ENCODE data around the gene PHACTR3. TPM values are rescaled to one million over a fixed set of nuclear protein-coding genes. Genes with fewer than 3 reads are reported as not detected.

PHACTR3 gene
- polyA plus RNA-seq, 1 donor (not counting 4 experiments of a cell fraction or from before 2014, with no cell fraction given): 2.6 TPM

GRCh38 chr20:59656417-59656816 lies 52.1 kb downstream of the PHACTR3 start:
- no peaks in the 10 kb centered on the region for H3K27me3 ChIP-seq (ENCODE audit: control insufficient read depth, extremely low read depth, insufficient read depth, low read length)
- no peaks in the 10 kb centered on the region for H4K20me1 ChIP-seq (ENCODE audit: control insufficient read depth, extremely low read depth, insufficient read depth, low read length)
- DNase-seq (ENCODE audit: low read depth, low spot score) (no peak), FAIRE-seq (no peak)
- no peaks in the 10 kb centered on the region for H3K36me3 ChIP-seq (ENCODE audit: control insufficient read depth in 2 of 2, extremely low read depth in 1 of 2, insufficient read depth in 2 of 2, low read length in 2 of 2)
- no peak overlapping the region for H3K4me3 ChIP-seq (ENCODE audit: control insufficient read depth in 2 of 3, extremely low read depth in 1 of 3, insufficient read depth in 2 of 3, low read depth in 1 of 3, low read length in 3 of 3)
- no peaks in the 10 kb centered on the region for H3K4me1 ChIP-seq (ENCODE audit: control insufficient read depth, extremely low read depth, insufficient read depth, low read length)
- no peaks in the 10 kb centered on the region for H3K9me1 ChIP-seq (ENCODE audit: control insufficient read depth, extremely low read depth, insufficient read depth, low read length)
- H3K27ac ChIP-seq (ENCODE audit: control insufficient read depth, insufficient read depth, low read length): no peak overlapping the region
- H3K79me2 ChIP-seq (ENCODE audit: control insufficient read depth, insufficient read depth, low read length): no peaks in the 10 kb centered on the region
- no peak overlapping the region for H3K9ac ChIP-seq (ENCODE audit: control insufficient read depth, extremely low read depth, insufficient read depth, low read length)
- dilution Hi-C loops (cut with MboI; ENCODE audit: extremely low pct_ligation_motif_present, low sequenced_read_pairs): no loop called here
- TF ChIP-seq CTCF (optimal IDR thresholded peaks at IDR 0.05 in 1 of 3, IDR thresholded peaks at IDR 0.05 in 1 of 3, conservative IDR thresholded peaks at IDR 0.05 in 1 of 3; ENCODE audit: extremely low read depth in 1 of 3, insufficient read depth in 2 of 3, low read length in 3 of 3) (no peak), EZH2 (IDR thresholded peaks at IDR 0.05; ENCODE audit: low read length) (no peak)
- H3K9me3 ChIP-seq (ENCODE audit: control insufficient read depth, low read depth, low read length): no peaks in the 10 kb centered on the region
- no peak overlapping the region for H3K4me2 ChIP-seq (ENCODE audit: control insufficient read depth, extremely low read depth, insufficient read depth, low read depth, low read length)
- H2AFZ ChIP-seq (ENCODE audit: control insufficient read depth, low read length): no peak overlapping the region

GRCh38 chr20:59657459-59658046 lies 53.2 kb downstream of the PHACTR3 start:
- H3K4me1 ChIP-seq (ENCODE audit: control insufficient read depth, extremely low read depth, insufficient read depth, low read length): no peaks in the 10 kb centered on the region
- no peaks in the 10 kb centered on the region for H3K36me3 ChIP-seq (ENCODE audit: control insufficient read depth in 2 of 2, extremely low read depth in 1 of 2, insufficient read depth in 2 of 2, low read length in 2 of 2)
- TF ChIP-seq EZH2 (IDR thresholded peaks at IDR 0.05; ENCODE audit: low read length): no peak
- H3K4me3 ChIP-seq (ENCODE audit: control insufficient read depth in 2 of 3, extremely low read depth in 1 of 3, insufficient read depth in 2 of 3, low read depth in 1 of 3, low read length in 3 of 3): no peak overlapping the region
- no peak overlapping the region for H3K27ac ChIP-seq (ENCODE audit: control insufficient read depth, insufficient read depth, low read length)
- H3K9me1 ChIP-seq (ENCODE audit: control insufficient read depth, extremely low read depth, insufficient read depth, low read length): no peaks in the 10 kb centered on the region
- H3K9me3 ChIP-seq (ENCODE audit: control insufficient read depth, low read depth, low read length): no peaks in the 10 kb centered on the region
- no peaks in the 10 kb centered on the region for H3K79me2 ChIP-seq (ENCODE audit: control insufficient read depth, insufficient read depth, low read length)
- H3K27me3 ChIP-seq (ENCODE audit: control insufficient read depth, extremely low read depth, insufficient read depth, low read length): no peaks in the 10 kb centered on the region
- no peak overlapping the region for H3K4me2 ChIP-seq (ENCODE audit: control insufficient read depth, extremely low read depth, insufficient read depth, low read depth, low read length)
- FAIRE-seq (no peak), DNase-seq (ENCODE audit: low read depth, low spot score) (no peak)
- H4K20me1 ChIP-seq (ENCODE audit: control insufficient read depth, extremely low read depth, insufficient read depth, low read length): no peaks in the 10 kb centered on the region
- no peak overlapping the region for H3K9ac ChIP-seq (ENCODE audit: control insufficient read depth, extremely low read depth, insufficient read depth, low read length)
- H2AFZ ChIP-seq (ENCODE audit: control insufficient read depth, low read length): no peak overlapping the region
- dilution Hi-C loops (cut with MboI; ENCODE audit: extremely low pct_ligation_motif_present, low sequenced_read_pairs): no loop called here

- Histone ChIP-seq H3K4me3 (ENCODE audit: control insufficient read depth in 2 of 3, extremely low read depth in 1 of 3, insufficient read depth in 2 of 3, low read depth in 1 of 3, low read length in 3 of 3) (no peak overlapping the region), H3K9me1 (ENCODE audit: control insufficient read depth, extremely low read depth, insufficient read depth, low read length) (no peaks in the 10 kb centered on the region), H3K79me2 (ENCODE audit: control insufficient read depth, insufficient read depth, low read length) (no peaks in the 10 kb centered on the region), H3K9ac (ENCODE audit: control insufficient read depth, extremely low read depth, insufficient read depth, low read length) (no peak overlapping the region), H3K9me3 (ENCODE audit: control insufficient read depth, low read depth, low read length) (no peaks in the 10 kb centered on the region), H3K4me1 (ENCODE audit: control insufficient read depth, extremely low read depth, insufficient read depth, low read length) (no peaks in the 10 kb centered on the region), H3K27ac (ENCODE audit: control insufficient read depth, insufficient read depth, low read length) (no peak overlapping the region), H4K20me1 (ENCODE audit: control insufficient read depth, extremely low read depth, insufficient read depth, low read length) (no peaks in the 10 kb centered on the region), H3K4me2 (ENCODE audit: control insufficient read depth, extremely low read depth, insufficient read depth, low read depth, low read length) (no peak overlapping the region), H3K36me3 (ENCODE audit: control insufficient read depth in 2 of 2, extremely low read depth in 1 of 2, insufficient read depth in 2 of 2, low read length in 2 of 2) (no peaks in the 10 kb centered on the region), H2AFZ (ENCODE audit: control insufficient read depth, low read length) (no peak overlapping the region), H3K27me3 (ENCODE audit: control insufficient read depth, extremely low read depth, insufficient read depth, low read length) (no peaks in the 10 kb centered on the region)
- dilution Hi-C loops (cut with MboI; ENCODE audit: extremely low pct_ligation_motif_present, low sequenced_read_pairs): no loop called here
- TF ChIP-seq CTCF (optimal IDR thresholded peaks at IDR 0.05 in 1 of 3, IDR thresholded peaks at IDR 0.05 in 1 of 3, conservative IDR thresholded peaks at IDR 0.05 in 1 of 3; ENCODE audit: extremely low read depth in 1 of 3, insufficient read depth in 2 of 3, low read length in 3 of 3) (no peak), EZH2 (IDR thresholded peaks at IDR 0.05; ENCODE audit: low read length) (no peak)
- no peak for FAIRE-seq
- no peak for DNase-seq (ENCODE audit: low read depth, low spot score)
Observed at GRCh38 chr20:59660471-59660870, 56.1 kb downstream of the PHACTR3 start.
